Retinal pigment epithelial cell (primary cell): ENCODE results near the gene CTIF.
A peak's percentile ranks its signal among the peaks of the same experiment; 100 is the strongest.

Experiments
- DNase-seq: peaks from one replicate; pipeline ENCODE4 v3.0.0-alpha.2; 2010; ENCODE audit warnings: low read depth
- H3K4me3 ChIP-seq: 2 replicates; pipeline ENCODE4 v1.5.1; 2011; ENCODE audit warnings: mild to moderate bottlenecking, low read length, control low read depth, moderate library complexity
- CTCF ChIP-seq: conservative IDR thresholded peaks from 2 replicates; pipeline ENCODE4 v1.5.1; 2011; ENCODE audit warnings: low read depth, low read length, control low read depth, inconsistent platforms

CTIF gene

GRCh38 chr18:48672671-48673340, 134.0 kb downstream of the CTIF start:
- DNase-seq = no peak
- TF ChIP-seq CTCF = no peak
- H3K4me3 ChIP-seq = no peak overlapping the region

GRCh38 chr18:48673456-48673852, 134.6 kb downstream of the CTIF start:
- H3K4me3 ChIP-seq = no peak overlapping the region
- no peak for DNase-seq
- no peak for TF ChIP-seq CTCF

- H3K4me3 ChIP-seq = no peak overlapping the region
- TF ChIP-seq CTCF = no peak
- DNase-seq = no peak
These were observed 135.3 kb downstream of the CTIF start for GRCh38 chr18:48673853-48674721.

GRCh38 chr18:48674758-48675351, 136.0 kb downstream of the CTIF start:
- no peak for TF ChIP-seq CTCF
- H3K4me3 ChIP-seq = no peak overlapping the region
- no peak for DNase-seq

- no peak overlapping the region for H3K4me3 ChIP-seq
- DNase-seq = peak; percentile 33
- peak; percentile 91 for TF ChIP-seq CTCF
These were observed 136.5 kb downstream of the CTIF start for GRCh38 chr18:48675352-48675761.

- no peak overlapping the region for H3K4me3 ChIP-seq
- DNase-seq = no peak
- TF ChIP-seq CTCF = no peak
These were observed 137.1 kb downstream of the CTIF start for GRCh38 chr18:48675912-48676311.

- DNase-seq = no peak
- no peak overlapping the region for H3K4me3 ChIP-seq
- no peak for TF ChIP-seq CTCF
These were observed 137.5 kb downstream of the CTIF start for GRCh38 chr18:48676346-48676745.
